ENCODE results near the gene MAP3K13.
"Not testable (repeated sequence)": the region's sequence is repeated elsewhere in the genome, so short reads cannot be mapped to it uniquely, and the experiment has no call there.

Gene MAP3K13

GRCh38 chr3:185366913-185367312, 4.0 kb downstream of the MAP3K13 start:
- no peak for DNase-seq (ENCODE audit: low read depth)
- no peak for TF ChIP-seq CTCF (IDR thresholded peaks at IDR 0.05; ENCODE audit: low read depth, low read length, missing control alignments)
- H3K4me3 ChIP-seq (ENCODE audit: low read depth, low read length) = no peak overlapping the region

- not testable (repeated sequence) for DNase-seq (ENCODE audit: low read depth); H3K4me3 ChIP-seq (ENCODE audit: low read depth, low read length)
Observed at GRCh38 chr3:185370349-185370748, 7.4 kb downstream of the MAP3K13 start.

- TF ChIP-seq CTCF (IDR thresholded peaks at IDR 0.05; ENCODE audit: low read depth, low read length, missing control alignments) = no peak
- H3K4me3 ChIP-seq (ENCODE audit: low read depth, low read length) = no peak overlapping the region
Observed at GRCh38 chr3:185371306-185372074, 8.6 kb downstream of the MAP3K13 start.

GRCh38 chr3:185381320-185382058, 18.6 kb downstream of the MAP3K13 start:
- no peak for TF ChIP-seq CTCF (IDR thresholded peaks at IDR 0.05; ENCODE audit: low read depth, low read length, missing control alignments)
- H3K4me3 ChIP-seq (ENCODE audit: low read depth, low read length) = no peak overlapping the region
- DNase-seq (ENCODE audit: low read depth) = no peak

More at GRCh38 chr3:185371306-185372074, 8.6 kb downstream of the MAP3K13 start:
- DNase-seq (ENCODE audit: low read depth) = no peak

GRCh38 chr3:185382154-185382553, 19.2 kb downstream of the MAP3K13 start:
- TF ChIP-seq CTCF (IDR thresholded peaks at IDR 0.05; ENCODE audit: low read depth, low read length, missing control alignments) = no peak
- H3K4me3 ChIP-seq (ENCODE audit: low read depth, low read length) = no peak overlapping the region
- DNase-seq (ENCODE audit: low read depth) = no peak

GRCh38 chr3:185386515-185386914, 23.6 kb downstream of the MAP3K13 start:
- DNase-seq (ENCODE audit: low read depth); H3K4me3 ChIP-seq (ENCODE audit: low read depth, low read length): not testable (repeated sequence)

- TF ChIP-seq CTCF (IDR thresholded peaks at IDR 0.05; ENCODE audit: low read depth, low read length, missing control alignments) = no peak
- no peak for DNase-seq (ENCODE audit: low read depth)
- H3K4me3 ChIP-seq (ENCODE audit: low read depth, low read length) = no peak overlapping the region
Observed at GRCh38 chr3:185387646-185388045, 24.7 kb downstream of the MAP3K13 start.

- DNase-seq (ENCODE audit: low read depth) = no peak
- TF ChIP-seq CTCF (IDR thresholded peaks at IDR 0.05; ENCODE audit: low read depth, low read length, missing control alignments) = no peak
- H3K4me3 ChIP-seq (ENCODE audit: low read depth, low read length) = no peak overlapping the region
Observed at GRCh38 chr3:185393055-185393454, 30.1 kb downstream of the MAP3K13 start.

All from GM12864 (cell line).